HG02938 (cell line): ENCODE results near the gene L3MBTL3.
A peak's percentile ranks its signal among the peaks of the same experiment; 100 is the strongest.

Experiments
- ATAC-seq: cut with Tn5 transposase; IDR thresholded peaks from one replicate; pipeline ENCODE4 v1.9.1; 2021; ENCODE audit warnings: mild to moderate bottlenecking, moderate library complexity; ENCODE audit not compliant: unreplicated experiment

The L3MBTL3 gene

DNA sequence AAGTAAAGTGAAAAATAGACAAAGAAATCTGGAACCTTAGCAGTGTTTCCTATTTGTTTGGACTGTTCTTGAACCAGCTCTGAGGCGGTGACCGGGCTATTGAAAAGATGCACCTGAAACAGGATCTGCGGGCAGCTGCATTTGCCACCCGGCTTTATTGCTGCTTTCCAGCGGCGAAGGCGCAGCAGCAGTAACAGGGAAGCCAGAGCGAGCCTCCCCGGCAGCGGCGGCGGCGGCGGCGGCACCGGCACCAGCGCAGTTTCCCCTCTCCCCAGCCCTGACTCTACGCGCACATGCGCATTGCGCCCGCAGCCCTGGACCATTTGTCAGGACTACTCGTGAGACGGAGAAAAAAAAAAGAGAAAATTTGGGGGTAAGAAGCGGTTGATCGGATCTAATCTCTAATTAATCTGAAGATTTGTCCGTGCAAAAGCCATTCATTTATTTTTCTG, at the start of gene L3MBTL3:
L3MBTL3 (plus strand) TSS at position 290 of the 452 bp plus-strand sequence. CDS start 24,119 bp downstream, outside the sequence.
- ATAC-seq = peak; percentile 48

DNA sequence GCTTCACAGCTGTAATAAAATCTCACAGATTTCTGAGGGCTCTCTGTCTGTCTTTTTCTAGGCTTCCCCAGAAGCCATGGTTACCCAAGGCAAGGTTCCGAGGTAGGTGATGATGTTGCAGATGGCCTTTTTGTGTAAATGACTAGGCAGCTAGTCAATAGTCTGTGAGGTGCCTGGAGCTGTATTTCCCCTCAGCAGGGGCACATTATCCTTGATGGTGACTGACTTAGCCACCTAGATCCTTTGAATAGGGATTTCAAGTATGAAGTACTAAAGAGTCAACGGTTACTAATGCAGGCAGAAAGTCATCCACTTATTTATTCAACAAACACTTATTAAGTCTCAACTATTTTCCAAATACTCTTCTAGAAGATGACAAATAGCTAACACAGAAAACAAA, 49.3 kb upstream of the L3MBTL3 start:
- no peak for ATAC-seq

DNA sequence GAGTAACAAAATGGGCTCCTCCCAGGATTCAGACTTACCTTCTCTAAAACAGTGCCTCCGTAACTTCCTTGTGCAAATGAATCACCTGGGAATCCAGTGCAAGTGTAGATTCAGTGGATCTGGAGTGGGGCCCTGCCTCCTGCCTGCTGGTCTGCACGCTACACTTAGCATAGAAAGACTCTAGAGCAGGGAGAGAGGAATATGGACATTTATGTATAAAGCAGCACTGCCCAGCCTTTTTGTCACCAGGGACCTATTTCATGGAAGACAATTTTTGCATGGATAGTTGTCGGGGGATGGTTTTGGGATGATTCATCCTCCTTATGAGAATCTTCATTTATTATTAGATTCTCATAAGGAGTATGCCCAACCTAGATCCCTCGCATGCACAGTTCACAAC, 42.3 kb upstream of the L3MBTL3 start:
- ATAC-seq = no peak

DNA sequence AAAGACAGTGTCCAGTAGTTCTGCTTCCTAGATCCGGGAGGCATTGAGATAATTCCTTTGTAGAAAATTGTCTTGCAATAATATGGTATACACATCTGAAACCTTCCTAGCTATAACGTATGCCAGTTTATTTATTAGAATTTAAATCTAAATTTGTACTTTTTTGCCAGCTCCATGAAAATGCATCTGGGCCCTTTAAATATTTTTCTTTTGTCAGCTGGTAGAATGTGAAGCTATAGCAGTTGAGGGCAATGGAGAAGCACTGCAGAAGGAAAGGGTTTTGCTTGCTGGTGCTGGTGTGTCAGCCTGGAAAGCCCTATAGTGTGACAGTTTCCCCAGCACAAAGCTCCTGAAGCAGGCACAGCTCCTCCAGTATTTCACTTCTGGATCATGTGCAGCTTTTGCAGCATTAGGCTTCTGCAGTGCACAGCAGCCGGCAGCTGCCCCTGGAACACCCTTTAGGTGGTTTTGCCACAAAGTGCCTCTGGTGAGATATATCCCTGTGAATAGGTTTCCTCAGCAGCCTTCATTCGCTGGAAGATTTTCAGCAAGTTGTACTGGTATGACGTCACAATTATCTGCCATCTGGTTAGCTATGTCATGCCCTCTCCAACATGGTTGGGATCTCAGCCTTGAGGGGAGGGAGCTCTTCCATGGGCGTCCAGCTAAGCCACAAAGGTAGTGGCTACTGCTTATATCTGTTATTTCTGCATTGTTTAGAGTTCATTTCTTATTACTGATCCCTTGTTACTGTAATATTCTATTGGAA, 40.0 kb upstream of the L3MBTL3 start:
- ATAC-seq = no peak

DNA sequence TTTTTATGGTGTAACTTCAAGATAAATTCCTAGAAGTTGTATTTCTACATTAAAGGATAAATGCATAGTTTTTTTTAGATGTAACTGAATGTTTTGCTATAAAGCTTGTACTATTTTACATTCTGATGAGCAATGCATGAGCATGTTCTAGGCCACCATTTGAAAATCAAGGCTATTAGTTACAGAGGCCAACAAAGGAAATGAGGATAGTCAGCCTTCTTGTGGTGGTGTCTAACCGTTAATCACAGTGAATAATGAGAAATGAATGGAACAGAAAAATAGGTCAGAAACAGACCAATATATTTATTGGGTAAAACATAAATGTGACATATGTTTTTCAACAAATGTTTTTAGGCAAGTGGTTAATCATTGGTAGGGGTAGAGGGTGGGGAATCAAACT, 37.6 kb upstream of the L3MBTL3 start:
- no peak for ATAC-seq

DNA sequence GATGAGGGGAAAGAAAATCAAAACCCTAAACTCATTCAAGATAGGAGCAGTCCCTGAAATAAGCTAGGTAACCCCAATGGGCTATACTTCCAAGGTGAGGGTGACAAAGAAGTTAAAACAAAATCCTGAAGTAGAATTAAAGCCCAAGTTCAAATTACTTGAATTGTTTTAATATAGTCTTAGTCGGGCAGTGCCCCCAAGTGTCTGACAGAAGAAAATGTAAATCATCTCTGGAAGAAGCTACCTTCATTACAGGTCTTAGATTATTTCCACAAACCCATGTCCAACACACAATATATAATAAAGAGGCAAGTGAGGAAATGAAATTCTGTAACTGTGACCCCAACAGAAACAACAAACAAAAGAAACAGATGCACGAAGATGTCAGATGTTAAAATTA, 36.8 kb upstream of the L3MBTL3 start:
- no peak for ATAC-seq

DNA sequence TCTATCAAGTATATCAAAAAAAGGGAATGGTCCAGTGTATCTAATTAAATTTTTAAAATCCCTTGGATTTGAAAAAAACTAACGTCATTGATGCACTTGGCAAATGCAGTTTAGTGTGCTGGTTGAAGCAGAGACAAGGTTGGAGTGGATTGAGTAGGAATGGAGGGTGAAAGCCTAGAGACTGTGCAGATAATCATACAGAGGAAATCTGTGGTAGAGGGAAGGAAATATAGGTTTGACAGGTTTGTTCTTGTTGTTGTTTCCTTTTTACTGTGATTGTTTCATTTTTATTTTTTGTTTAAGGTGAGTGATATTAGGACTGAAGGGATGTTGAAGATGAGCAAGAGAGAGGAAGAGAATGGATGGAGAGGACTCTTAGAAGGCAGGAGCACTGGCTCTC, 29.0 kb upstream of the L3MBTL3 start:
- no peak for ATAC-seq

DNA sequence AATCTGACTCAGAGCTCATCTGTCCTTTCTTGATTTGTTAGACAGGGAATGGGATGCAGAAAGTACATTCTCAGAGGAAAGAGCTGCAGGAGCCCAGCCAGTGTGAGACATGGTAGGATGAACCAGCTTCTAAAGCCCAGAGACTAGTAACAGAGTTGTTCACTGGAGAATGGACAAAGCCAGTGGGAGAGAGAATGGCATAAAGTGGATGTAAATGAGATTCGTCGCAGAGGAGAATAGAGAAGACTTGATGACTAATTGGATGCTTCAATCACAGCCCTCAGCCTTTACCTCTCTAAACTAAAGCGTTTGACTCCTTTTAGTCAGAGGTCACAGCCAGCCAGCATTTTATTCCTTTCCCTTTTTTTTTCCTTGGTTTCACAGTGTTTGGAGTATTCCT, 25.5 kb upstream of the L3MBTL3 start:
- no peak for ATAC-seq

DNA sequence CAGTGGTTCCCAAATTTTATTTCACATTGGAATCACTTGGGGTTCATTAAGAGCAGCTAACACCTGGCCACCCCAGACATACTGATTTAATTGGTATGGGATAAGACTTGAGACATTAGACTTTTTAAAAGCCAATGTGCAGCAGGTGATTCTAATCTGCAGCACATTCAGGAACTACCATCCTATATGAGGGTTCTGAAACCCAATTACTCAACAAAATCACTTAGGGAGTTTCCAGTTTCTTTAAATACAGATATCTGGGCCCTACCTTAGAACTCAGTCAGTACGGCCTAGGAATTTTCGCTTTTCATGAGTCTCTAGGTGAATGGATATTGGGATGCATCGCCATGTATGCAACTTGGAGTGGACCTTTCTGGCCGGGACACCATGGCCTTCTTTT, 24.0 kb upstream of the L3MBTL3 start:
- no peak for ATAC-seq

DNA sequence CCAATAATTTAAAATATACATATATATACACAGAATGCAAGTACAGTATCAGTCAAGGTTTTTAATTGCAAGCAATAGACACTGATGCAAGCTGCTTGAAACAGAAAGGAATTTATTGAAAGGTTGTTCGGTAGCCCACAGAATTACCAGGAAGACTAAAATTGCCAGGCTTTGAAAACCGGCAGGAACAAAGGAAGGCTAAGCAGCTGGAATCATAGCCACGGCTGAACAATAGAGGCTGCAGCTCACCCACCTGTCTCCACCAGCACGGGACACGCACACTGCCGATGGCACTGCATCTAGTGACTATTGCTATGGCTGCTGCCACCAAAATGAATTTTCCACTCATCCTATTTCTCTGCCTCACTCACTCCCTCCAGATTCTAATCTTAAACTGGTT, 22.0 kb upstream of the L3MBTL3 start:
- no peak for ATAC-seq

DNA sequence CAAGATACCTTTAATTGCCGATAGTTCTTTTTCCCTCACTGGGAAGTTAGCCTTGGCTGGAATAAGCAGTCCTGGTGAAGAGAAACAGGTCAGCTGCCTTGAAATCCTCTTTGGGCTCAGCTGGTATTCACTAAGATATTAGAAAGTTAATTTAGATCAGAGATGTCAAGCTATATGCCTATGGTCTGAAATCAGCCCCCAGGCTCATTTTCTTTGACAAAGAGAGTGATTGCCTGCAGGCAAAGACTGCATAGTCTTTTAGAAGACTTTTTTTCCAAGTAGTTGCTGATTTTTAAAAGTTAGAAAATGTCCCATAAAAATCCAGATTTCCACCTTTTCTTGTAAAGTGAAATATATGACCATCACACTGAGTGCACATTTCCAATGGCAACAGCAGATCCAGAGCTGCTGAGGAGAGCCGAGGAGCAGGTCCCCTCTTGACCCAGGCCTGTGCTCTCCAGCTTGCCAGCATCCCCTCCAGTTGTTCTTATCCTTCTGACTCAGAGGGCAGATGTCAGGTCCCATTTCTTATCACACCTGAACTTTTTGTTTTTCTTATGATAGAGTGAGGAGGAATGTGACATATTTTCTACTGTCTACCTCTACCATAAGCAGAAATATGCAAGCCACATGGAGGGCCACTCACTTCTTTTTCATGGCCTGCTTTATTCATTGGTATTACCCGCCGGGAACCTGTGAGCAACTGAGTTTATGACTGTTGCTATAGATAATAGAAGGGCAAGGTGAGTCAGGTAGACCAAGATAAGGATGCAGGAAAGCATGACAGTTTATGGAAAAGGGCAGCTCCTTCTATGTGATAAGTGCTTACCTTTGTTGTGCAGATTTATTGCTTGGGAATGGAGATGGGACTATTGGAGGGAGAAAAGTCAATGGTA, 17.6 kb upstream of the L3MBTL3 start:
- no peak for ATAC-seq

DNA sequence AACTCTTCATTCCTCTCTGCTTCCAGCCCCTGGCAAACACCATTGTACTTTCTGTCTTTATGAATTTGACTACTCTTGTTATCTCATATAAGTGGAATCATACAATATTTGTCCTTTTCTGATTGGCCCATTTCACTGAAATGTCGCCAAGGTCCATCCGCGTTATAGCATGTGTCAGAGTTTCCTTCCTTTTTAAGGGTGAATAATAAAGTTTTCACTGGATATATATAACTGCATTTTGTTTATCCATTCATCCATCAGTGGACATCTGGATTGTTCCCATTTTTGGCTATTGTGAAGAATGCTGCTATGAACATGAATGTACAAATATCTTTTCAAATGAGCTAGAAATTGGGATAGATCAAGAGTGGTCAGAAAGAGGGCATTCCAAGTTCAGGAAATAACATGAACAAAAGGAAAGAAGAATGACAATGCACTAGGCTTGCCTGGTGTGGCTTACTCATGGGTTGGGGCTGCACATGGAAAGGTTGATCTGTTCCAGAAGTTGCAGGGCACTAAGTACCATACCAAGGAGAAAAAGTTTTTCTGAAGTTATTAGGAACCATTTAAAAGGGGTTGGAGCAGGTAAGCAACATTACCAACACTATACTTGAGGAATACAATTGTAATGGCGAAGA, 10.0 kb upstream of the L3MBTL3 start:
- no peak for ATAC-seq

DNA sequence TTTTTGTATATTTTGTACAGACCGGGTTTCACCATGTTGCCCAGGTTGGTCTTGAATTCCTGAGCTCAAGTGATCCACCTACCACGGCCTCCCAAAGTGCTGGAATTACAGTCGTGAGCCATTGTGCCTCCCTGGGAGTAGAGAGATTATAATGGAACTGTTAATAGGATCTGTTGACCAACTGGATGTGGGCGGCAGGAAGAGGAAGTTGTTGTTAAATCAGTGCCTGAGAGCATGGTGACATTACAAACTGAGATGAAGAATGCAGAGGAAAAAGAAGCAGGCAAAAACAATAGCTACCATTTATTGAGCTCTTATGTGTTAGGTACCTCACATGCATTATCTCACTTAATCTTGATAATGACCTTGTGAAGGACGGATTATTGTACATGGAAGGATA, 9.2 kb upstream of the L3MBTL3 start:
- no peak for ATAC-seq

DNA sequence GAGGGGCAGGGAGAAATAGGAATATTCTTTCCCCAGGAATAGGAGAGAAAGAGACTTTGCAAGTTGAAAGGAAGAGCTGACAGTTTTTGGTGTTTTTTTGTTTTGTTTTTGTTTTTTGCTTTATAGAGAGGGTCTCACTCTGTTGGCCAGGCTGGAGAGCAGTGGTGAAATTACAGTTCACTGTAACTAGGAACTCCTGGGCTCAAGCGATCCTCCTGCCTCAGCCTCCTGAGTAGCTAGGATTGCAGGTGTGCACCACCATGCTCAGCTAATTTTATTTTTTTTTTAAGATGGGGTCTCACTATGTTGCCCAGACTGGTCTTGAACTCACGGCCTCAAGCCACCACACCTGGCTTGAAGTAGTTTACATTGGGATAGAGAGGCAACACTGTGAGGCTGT, 8.0 kb upstream of the L3MBTL3 start:
- no peak for ATAC-seq

DNA sequence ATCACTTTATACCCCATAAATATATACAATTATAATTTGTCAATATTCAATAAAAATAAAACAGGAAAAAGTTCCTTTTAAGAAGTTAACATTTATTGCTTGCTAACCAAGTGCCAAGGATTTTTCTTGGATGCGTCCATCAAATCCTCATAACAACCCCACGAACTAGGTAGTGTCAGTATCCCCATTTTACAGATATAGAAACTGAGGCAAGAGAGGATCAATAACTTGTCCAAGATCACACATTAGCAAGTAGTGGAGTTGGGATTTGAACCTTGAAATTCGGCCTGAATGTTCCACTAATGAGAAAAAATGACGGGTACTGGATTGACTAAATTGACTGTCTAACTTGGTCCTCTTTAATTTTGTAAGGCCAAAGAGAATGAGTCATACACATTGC, 5.7 kb upstream of the L3MBTL3 start:
- no peak for ATAC-seq

DNA sequence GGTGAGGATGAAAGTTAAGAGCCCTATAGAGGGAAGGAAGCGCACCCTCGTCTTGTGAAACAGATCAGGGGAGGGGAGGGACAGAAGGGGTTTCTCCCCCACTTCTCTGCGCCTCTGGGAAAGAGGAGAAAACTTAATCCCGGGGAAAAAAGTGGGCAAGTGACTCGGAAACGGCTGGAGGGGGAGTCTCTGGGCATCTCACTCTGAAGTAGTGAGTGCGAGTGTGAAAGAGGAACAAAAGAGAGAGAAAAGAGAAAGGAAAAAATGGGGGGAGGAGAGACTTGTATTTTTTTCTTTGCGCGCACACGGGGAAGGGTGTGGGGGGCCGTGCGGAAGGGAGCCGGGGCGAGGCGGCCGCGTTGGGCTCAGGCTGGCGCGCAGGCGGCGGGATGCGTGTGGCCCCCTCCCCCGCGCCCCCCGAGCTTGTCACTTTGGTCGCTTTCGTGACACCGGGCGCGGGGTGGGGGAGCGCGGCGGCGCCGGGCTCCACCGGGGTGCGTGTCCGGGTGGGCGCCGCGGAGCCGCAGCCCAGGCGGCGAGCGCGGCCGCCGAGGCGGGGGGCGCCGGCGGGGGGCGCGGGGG, 454 bp downstream of the L3MBTL3 start:
- no peak for ATAC-seq

DNA sequence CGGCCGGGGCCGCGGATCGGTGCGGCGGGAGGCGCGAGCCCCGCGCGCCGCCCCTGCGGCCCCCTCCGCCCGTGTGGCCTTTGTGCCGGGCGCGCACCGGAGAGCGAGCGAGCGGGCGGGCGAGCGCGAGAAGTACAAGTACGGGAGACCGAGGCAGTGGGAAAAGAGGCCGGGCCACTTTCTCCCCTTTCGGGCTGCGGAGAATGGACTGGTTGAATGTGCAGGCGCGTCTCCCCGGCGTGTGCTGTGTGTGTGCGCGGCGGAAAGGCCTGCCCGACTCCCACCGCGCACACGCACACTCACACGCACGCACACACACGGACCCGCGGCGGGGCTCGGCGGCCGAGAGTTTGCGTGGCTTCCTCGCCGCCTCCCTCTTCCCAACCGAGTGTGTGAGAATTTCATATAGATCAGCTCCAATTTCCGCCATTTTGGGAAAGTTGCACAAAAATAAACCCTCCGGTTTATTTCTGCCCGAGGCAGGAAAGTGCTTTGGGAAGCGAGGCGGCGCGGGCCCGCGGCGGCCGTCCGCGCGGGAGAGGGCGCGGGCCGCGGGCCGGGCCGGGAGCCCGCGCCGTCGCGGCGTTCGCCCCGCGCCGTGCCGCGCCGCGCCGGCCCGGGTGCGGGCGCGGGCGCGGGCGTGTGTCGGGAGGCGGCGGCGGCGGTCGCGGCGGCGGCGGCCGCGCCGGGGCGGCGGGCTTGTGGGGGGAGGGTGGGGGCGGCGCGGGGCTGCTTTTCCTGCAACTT, 1.1 kb downstream of the L3MBTL3 start:
- no peak for ATAC-seq

DNA sequence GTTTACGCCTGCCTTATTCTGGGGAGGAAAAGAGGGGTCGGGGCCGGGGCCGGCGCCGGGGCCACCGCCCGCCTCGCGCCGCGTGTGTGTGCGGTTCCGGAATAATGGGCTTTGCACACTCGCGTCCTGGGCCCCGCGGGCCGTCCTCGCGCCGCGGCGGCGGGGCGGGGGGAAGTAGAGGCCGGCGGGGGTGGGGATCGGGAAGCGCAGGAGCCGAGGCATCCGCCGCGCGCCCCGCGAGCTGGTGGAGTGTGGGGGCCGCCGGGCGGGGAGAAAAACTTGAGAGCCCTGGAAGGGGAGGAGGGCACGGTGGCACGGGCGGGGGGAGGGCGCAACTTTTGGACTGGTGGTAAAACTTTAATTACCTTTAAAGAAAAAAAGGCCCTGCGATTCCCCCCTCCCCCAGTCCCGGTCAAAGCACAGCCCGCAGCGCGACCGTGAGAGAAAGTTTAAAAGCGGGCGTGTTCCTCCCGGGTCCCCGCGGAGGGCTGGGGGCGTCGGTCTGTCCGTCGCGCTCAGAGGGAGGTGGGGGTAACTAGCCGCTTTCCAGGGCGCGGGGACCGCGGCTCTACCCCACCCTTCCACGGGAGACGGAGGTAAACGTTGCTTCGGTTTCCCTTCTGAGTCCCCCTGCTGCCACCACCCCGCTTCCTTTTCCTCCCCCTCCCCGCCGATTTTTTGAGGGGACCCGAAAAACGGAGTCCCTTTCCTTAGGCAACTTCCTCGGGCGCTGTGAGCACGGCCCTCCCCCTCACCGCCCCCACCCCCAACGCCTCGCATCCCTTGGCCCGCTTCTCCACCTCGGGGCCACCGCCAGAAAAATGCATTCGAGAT, 1.9 kb downstream of the L3MBTL3 start:
- ATAC-seq = no peak

DNA sequence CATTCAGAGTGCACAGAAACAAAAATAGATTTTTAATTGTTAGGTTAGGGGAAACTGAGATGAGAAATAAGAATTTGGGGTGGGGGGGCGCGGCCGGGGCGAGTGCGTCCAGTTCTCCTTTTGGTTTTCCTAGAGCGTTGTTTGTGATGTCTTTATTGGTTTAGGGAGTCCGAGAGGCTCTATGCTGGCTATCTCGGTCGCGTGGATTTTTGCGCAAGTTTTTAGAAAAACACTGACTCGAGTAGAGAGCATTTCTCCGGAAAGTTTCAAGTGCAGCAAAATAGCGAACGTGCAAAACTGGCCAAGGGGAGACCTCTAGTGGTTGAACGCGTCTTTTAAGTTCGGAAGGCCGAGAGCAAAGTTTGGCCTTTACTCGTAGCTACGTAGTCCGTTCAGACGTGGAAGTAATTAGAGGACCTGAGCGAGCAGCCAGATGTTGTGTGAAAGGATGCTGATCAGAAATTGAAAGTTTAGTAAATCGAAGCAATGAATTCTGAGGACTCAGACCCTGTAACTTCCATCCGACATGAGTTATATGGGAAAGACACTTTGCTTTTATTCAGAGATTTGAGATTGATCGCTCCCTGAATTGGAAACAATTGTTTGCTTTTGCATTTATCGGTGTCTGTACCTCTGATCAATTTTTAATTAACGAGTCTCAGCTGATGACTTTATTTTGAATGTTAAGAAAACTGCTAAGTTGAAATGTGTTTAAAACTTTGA, 2.7 kb downstream of the L3MBTL3 start:
- ATAC-seq = peak; percentile 60
